HG02970 (cell line): ENCODE data around the gene ALK.

ENCODE experiments used
- ATAC-seq: cut with Tn5 transposase; IDR thresholded peaks from one replicate; pipeline ENCODE4 v1.9.1; 2021; ENCODE audit warnings: mild to moderate bottlenecking, moderate library complexity, moderate number of reproducible peaks; ENCODE audit not compliant: unreplicated experiment, low FRiP score

The ALK gene

DNA sequence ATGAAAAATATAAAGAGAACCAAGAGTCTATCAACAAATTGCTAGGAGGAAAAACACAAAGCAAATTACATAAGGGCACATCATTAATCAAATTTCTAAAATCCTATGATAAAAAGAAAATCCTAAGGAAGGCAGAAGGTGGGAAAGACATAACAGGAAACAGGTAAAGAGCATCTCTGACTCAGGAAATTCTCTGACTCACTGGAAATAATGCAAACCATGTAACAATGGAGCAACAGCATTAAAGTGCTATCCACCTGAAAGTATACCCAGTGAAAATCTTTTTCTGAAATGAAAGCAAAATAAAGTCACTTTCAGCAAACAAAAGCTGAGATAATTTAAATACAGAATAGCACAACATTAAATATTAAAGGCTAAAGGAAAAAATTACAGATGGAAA lies 10.9 kb downstream of the ALK start:
- no peak for ATAC-seq

DNA sequence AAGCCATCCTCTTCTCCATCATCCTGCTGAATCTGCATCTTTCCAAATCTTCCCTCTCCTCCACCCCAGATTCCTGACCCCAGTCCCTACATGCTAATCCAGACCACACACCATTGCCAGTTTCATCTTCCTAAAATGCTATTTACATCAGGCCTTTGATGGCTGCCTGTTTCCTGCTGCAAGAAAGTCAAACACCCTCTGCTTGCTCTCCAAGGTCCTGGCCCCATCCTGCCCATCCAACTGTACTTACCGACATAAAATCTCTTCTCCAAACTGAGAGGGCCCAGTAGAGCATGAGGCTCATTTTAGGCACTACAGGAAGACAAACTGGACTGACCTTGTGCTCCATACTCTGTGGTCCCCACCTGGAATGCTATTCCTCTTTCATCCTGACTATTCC lies 19.0 kb downstream of the ALK start:
- no peak for ATAC-seq

DNA sequence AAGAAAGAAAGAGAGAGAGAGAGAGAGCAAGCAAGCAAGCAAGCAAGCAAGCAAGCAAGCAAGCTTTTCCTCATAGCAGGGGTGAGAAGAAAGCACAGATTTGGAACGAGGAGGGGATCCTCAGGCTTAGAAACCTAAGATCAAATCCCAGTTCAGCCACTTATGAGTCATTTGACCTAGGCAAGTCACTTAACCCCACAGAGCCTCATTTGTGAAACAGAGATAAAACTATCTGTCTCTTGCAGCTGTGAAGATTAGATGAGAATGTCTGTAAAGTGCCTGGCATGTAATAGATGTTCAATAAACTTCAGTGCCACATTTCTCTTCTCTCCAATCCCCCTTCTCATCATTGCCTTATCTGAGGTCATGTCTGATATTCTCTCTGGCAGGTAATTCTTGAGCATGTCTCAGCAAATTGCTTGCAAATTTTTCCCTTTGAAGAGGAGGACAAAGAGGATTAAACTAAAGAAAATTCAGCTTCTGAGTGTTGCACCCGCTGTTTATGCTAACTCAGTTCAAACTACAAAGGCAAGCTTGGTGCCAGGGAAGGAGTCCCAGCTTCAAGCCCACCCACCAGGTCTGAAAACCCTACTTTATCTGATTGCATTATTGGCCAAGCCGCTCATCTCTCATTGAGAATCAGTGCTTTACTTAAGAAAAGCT lies 20.3 kb downstream of the ALK start:
- ATAC-seq: no peak

DNA sequence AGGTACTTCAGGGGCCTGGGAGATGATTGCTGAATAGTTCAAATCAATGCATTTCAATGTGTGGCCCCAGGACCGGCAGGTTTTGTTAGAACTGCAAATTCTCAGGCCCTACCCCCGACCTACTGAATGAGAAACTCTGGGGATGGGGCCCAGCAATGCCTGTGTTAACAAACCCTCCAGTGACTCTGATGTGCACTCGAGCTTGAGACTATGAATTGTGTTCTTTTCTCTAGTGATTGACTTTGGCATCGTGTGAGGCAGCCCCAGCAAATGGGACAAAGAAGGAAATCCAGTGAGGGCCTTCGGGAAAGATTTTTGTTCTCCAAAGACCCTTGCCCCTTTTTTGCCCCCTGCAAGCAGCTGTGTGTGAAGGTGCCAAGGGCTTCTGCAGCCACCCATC lies 22.4 kb downstream of the ALK start:
- ATAC-seq: no peak

DNA sequence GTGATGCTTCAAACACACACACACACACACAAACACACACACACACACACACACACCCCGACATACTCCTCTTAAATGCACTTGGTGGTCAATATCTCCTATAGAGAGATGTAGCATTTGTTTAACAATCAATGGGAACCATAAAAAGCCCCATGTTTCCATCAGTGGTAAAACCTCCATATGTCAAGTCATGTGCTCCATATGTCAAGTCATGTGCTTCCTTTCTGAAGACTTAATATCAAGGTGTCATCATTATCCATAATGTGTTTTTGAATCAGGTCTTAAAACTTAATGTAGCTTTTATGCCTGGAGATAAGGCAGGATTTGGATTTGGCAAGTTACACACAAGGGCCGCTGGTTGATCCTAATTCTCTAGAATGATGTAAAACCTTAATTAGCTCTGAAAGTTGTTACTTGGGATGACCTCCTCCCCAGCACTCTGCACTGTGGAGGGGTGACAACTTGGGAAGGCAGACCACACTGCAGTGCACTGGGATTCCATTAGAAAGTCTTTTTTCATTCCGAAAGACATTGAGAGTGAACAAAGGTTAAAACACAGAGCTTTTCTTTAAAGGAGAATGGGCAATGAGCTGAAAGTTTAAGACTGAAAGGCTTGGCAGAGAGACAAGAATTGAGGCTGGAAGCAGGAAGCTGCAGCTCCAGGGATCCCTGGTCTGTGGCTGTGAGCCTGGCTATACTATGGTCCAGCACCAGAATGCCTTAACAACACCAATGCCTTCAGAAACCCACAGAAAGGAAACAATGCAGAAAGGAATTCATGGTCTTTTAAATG lies 26.4 kb downstream of the ALK start:
- no peak for ATAC-seq

DNA sequence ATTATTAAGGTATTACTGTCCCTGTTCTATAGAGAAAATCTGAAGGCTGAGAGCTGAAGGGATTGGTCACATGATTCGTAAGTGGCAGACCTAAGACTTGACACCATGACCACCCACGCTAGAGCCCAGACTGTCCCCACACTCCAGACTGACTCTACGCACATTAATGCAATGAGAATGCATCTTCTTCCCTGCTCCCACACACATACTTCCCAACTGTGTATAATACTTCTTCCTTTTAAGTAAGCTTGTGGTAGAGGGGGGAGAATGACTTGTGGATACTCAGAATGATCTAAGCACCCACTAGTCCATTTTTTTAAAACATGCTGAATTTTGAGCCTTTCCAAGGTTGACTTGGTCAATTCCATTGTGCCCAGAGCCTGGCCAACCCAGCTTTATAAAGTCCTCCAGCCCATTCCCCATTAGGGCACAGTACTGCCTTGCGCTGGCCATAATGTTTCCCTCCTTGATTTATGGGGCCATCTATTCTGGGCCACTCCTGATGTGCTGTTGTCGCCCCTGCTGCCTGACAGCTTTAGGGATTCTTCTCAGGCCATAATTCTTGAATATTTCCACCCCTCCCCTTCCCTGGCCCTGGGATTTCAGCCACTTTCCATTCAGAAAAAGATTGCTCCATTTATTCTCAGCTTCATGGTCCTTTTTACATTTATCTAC lies 28.7 kb downstream of the ALK start:
- ATAC-seq: no peak

DNA sequence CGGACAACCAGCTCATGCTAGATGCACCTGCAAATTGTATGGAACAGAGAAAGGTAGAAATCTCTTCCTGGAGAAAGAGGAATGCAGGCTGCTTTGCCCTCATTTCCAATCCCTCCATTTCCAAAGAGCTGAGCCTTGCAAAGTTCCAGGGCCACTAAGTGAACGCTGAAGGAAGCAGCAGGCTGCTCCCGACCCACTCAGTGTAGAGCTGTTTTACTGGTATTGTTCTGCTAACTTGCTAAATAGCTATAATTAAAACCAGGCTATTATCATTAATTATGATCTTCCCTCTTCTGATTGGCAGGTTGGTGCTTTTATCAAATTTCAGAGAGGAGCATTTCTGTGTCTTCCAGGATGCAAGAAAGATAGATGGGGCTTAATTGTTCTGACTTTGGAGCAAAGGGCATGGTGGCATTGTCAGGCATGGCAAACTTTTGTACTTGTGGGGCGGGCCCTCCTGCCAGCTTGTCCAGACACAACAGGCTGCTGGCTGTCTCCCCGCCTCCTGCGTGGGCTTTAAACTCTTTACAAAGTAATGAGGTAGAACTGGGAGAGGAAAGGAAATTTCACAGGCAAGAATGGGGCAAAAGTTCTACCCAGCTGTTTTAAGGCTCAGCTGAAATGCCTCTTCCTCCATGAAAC lies 40.2 kb downstream of the ALK start:
- ATAC-seq: no peak

DNA sequence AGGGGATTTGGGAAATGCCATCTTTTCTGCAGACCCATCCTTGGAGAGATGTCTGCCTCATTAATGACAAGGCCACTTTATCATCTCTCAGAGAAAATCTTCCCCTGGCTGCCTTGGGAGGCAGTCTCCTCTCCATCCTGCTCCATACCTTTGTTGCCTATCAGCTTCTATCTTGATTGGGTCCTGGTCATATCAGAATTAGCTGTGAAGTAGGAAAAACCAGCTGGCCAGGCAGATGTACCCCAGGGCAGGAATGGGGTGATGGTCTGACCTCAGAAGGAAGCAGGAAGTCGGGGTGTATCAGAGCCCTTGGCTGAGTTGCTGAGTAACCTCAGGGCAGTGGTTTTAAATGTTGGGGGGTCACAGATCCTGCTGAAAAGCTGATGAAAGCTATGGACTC lies 41.3 kb downstream of the ALK start:
- ATAC-seq: no peak

DNA sequence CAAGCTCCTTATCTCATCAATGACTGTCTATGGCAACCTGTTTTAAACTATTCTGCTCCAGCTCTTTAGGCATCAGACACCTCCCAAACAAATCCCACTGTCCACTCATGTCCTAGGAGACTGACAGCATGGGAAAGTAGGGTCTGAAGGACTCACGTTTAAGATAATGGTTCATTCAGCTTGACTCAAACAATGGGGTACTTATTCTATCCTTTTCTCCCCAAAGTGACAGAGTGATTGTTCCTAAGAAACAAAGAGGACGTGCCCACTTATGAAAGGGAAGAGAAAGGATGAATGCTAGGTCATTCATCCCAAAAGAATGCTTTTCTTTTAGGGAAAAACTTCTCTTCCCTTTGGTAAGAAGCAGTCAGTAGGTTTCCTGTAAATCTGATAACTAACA lies 41.9 kb downstream of the ALK start:
- no peak for ATAC-seq

DNA sequence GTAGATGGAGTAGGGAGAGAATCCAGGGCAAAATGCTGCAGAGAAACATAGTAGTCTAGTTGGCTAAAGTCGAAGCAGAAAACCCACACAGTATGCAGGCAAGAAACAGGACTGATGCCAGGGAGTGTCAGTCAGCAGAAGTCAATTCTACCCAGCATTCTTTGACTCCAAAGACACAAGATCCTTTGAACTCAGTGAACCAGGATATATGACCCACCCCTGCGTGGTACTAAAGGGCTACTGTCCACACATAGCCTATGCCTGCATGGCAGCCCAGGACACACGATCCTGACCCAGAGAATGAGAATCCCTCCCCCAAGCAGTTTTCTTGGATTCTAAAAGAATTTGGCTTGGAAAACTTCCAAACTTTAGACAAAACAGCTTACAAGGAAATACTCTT lies 42.5 kb downstream of the ALK start:
- ATAC-seq: no peak

DNA sequence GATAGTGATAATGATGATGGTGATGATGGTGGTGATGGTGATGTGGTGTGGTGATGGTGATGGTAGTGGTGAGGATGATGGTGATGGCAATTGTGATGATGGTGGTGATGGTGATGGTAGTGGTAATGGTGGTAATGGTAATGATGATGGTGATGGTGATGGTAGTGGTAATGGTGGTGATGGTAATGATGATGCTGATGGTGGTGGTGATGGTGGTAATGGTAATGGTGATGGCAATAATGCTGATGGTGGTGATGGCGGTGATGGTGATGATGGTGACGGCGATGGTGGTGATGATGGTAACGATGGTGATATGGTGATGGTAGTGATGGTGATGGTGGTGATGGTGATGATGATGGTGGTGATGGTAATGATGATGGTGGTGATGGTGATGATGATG lies 45.0 kb downstream of the ALK start:
- no peak for ATAC-seq

DNA sequence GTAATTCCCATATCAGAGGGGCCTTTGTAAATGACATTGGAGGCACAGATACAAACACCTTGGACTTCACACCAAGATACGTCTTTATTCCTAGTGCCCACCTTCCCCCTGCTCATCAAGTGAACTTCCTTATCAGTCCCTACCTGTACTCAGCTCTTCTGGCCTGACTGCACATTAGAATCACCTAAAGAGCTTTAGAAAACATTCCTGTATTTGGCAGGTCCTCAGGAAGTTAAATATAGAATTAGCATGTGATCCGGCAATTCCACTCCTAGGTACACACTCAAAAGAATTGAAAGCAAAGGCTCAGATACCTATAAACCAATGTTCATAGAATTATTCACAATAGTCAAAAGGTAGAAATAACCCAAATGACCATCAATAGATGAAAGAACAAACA lies 46.6 kb downstream of the ALK start:
- no peak for ATAC-seq

DNA sequence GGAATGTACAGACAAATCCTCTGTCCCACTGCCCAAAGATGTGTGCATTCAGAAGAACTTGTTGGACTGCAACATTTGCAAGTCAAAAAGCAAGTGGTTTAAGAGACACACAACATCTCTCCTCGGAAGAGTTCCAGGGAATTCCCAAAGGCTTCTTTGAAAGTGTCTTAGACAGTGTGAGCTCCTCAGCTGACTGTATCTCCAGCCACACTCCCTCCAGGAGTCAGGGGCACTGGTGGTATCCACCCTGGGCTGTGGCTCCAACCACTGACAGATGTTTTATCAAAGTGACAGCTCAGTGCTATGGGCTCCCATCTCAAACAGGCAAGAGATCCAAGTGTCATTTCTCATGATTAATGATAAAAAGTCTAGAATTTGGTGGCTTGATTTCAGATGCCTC lies 48.5 kb downstream of the ALK start:
- no peak for ATAC-seq

DNA sequence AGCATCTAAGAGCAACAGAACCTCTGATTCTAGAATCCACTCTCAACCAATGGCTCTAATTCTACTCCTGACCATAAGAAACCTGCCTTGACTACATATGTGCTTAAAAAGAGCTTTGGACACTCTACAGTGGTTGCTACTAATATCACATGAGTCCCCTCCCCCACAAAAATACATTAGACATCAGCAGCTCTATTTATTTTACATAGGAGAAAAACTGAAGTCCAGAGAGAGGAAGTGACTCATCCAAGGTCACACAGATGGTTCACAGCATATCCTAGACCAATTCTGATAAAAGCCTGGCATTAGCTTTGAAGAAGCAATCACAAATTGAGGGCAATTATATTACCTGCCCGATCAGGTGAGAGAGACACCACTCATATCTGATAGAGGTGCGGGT lies 49.8 kb downstream of the ALK start:
- no peak for ATAC-seq

DNA sequence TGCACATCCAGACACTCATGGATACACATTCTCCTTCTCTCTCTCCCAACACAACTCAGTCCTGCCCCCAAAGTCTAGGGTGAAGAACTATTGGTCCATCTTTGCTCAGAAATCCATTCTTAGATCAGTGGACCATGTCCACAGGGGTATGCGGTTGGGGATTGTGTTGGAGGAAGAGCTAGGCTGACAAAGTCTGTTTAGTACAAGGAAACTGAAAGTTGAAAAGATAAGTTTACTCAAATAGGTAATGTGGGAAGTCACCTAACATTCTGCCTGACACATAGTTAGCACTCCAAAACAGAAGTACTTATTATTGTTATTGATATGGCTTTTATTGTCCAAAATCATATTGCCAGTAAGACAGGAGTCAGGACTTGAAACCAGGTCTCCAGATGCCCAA lies 55.9 kb downstream of the ALK start:
- no peak for ATAC-seq

DNA sequence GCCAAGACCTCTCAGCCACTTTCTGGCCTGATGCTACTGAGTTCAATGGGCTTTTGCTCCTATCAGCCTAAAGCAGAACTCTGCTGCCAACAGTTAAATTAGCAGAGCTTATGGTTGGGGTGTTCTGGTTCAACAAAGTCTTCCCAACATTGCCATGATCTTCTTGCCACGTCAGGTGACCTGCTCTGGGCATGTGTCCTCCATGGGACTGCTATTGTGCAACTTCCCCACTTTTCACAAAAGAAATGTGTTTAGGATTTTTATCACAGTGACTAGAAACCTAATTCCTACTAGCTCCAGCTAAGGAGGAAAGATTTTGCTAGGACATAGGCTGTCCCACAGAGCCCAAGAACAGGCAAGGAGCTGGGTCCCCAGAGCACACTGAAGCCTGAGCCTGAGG lies 56.4 kb downstream of the ALK start:
- ATAC-seq: no peak

DNA sequence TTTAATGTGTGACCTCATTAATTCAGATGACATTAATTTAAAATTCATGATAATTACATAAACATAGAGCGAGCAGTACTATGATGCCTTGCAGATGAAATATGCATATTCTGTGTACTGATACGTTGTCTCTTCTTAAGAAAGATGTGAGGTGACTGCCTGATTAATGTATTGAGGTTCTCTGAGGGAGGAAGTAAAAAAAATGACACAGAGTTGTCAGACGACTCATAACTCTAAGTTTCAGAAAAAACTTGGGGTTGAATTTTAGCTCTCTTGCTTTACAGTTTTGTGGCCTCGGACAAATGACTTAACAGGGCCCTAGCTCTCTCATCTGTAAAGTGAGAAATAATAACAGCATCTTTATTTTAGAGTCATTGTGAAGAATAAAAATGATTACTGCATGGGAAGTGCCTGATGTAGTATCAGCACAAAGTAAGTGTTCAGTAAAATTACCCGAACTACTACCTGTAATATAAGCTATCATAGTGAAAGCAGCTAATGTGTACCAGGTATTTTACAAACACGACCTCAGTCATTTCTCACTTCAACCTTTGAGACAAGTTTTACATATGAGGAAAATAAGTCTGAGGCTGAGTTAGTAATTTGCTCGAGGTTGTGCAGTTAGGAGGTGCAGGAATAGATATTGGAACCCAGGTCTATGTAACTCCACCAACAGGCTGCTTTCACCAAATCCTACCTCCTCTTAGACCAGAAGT lies 65.3 kb downstream of the ALK start:
- ATAC-seq: no peak

DNA sequence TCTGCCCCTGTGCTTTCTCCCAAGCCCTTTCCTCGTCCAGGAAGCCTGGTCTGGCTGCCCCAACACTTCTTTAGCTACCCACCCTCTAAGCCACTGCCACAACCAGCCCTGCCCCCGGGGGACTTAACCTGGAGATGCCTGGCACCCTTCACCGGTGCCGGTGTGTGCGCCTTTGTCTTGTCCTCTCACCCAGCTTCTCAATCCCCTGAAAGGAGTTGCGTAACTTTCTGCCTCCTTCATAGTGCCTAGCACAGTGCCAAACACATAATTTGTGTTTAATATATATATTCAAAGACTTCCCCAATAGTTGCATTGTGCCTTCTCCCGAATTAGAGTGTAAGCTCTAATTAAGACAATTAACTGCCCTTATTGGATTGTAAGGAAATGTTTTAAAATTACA lies 70.6 kb downstream of the ALK start:
- ATAC-seq: no peak

DNA sequence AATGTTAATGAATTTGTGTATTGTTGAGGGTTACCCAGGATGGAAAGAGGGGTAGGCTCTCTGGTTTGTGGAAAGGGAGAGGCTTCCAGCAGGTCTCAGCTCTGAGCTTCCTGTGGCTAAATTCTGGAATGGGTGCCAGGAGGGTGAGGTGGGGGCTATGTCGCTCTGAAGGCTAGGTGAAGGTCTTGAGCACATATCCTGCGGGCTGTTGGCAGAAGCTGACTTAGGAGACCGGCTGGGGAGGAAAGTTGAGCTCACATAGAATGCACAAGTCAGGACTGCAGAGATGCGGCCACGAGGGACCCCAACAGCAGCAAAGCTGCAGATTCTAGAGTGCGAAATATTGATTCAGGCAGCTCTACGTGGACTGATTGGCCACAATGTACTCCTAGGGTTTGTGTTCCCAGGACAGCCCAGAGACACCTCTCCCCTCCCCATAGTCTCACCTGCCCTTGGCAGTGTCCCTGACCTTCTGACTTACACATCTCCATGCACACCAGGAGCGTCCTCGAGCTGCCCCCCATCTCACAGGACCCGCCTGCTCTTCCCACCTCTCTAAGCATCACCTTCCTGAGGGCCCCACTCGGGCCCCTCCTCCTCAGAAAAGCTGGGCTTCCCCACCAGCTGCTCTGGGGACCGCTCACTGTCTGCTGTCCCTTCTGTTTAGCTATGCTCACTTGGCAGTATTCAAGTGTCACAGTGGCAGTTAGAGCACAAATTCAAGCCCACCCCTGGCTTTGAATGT lies 72.6 kb downstream of the ALK start:
- no peak for ATAC-seq

DNA sequence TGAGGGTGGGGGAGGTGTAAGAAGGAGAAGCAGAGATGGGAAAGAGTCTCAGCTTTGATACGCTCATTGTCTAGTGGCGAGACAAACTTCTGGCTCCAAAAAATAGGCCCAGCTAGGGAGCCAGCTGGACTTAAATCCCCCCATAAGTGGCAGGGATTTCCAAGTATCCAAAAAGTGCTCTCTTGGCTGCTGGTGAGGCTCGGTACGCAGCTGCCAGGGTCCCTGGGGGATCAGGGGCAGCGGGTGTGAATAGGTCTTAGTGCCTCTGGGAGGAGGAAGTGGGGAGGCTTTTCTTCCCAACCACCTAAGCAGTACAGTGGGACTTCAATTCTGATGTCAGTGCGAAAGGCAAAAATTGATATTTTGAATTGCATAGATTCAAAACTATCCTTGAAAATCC lies 73.5 kb downstream of the ALK start:
- no peak for ATAC-seq
